GM12878 (cell line): ENCODE results near the gene MAST1. TPM values are rescaled to one million over a fixed set of nuclear protein-coding genes. Genes with fewer than 3 reads are reported as not detected.

Source experiments
- HDGF ChIP-seq: fragments of 450-650 bp; IDR thresholded peaks from 2 replicates; pipeline ENCODE4 v1.6.1; 2016; ENCODE audit warnings: antibody characterized with exemption
- PML ChIP-seq: IDR thresholded peaks from 2 replicates; pipeline ENCODE4 v1.6.1; 2012; ENCODE audit warnings: low read length, inconsistent platforms
- POLR2AphosphoS2 ChIP-seq: IDR thresholded peaks from 2 replicates; pipeline ENCODE4 v1.6.1; 2011; ENCODE audit warnings: low read depth, mild to moderate bottlenecking, low read length, improper control_type of control experiment, moderate library complexity
- RB1 ChIP-seq: fragments of 450-650 bp; formaldehyde crosslinking; IDR thresholded peaks from 2 replicates; pipeline ENCODE4 v1.6.1; 2017; ENCODE audit warnings: mild to moderate bottlenecking, borderline replicate concordance
- SIN3A ChIP-seq: IDR thresholded peaks from 2 replicates; pipeline ENCODE4 v1.6.1; 2012; ENCODE audit warnings: low read depth, low read length, improper control_type of control experiment
- SMAD5 ChIP-seq: IDR thresholded peaks from 2 replicates; pipeline ENCODE4 v1.6.1; 2016; ENCODE audit warnings: antibody characterized with exemption, low read depth
- SMC3 ChIP-seq: IDR thresholded peaks from 2 replicates; pipeline ENCODE4 v1.6.1; 2011; ENCODE audit warnings: low read length, improper control_type of control experiment, borderline replicate concordance
- TAF1 ChIP-seq: IDR thresholded peaks from 2 replicates; pipeline ENCODE4 v1.6.1; 2011; ENCODE audit warnings: mild to moderate bottlenecking, low read depth, low read length, borderline replicate concordance
- YBX1 ChIP-seq: fragments of 450-650 bp; IDR thresholded peaks from 2 replicates; pipeline ENCODE4 v1.6.1; 2016; ENCODE audit warnings: antibody characterized with exemption
- ZNF274 ChIP-seq: IDR thresholded peaks from one replicate; pipeline ENCODE4 v1.8.0; 2011; ENCODE audit not compliant: insufficient read length, insufficient read depth
- polyA plus RNA-seq, 11 experiments: library from polyadenylated mRNA; depleted of rRNA in 4 of 11; unstranded in 6 of 11; stranded (reverse) in 5 of 11; fragments of >200 nt; fragmentation: Nextera tagmentation in 4 of 11; fragmentation: Illumina TruSeq in 1 of 11; extraction: Ambion mirVana in 4 of 11; extraction: Trizol in 1 of 11; gene quantifications; 1 replicate in 1 of 11; 2 replicates in 10 of 11; pipeline versions ENCODE4 v1.2.1 to v1.2.3, GENCODE V29; 2011 to 2016; ENCODE audit warnings: inconsistent platforms in 2 of 11, missing spikeins in 2 of 11, low read depth in 1 of 11
- total RNA-seq, 4 experiments: library from RNA; depleted of rRNA in 3 of 4; stranded (reverse); fragments of >200 nt in 3 of 4; fragmentation: Illumina TruSeq in 1 of 4; extraction: Trizol in 1 of 4; gene quantifications; 2 replicates each; pipeline versions ENCODE4 v1.2.1 to v1.2.3, GENCODE V29; 2013 to 2021
- TF ChIP-seq, protein P1 (sequence below): IDR thresholded peaks from 2 replicates; pipeline ENCODE4 v1.6.1; 2012; ENCODE audit warnings: mild to moderate bottlenecking, low read depth, low read length
- TF ChIP-seq, protein P2 (sequence below): fragments of 450-650 bp; formaldehyde crosslinking; IDR thresholded peaks from 2 replicates; pipeline ENCODE4 v1.5.0; 2022; ENCODE audit warnings: mild to moderate bottlenecking, missing genetic modification characterization
- TF ChIP-seq, protein P3 (sequence below): fragments of 450-650 bp; IDR thresholded peaks from 2 replicates; pipeline ENCODE4 v1.6.1; 2018; ENCODE audit warnings: mild to moderate bottlenecking, low read depth, moderate library complexity; ENCODE audit not compliant: partially characterized antibody
- TF ChIP-seq, protein P4 (sequence below): fragments of 450-650 bp; IDR thresholded peaks from 2 replicates; pipeline ENCODE4 v1.6.1; 2016; ENCODE audit warnings: mild to moderate bottlenecking
- TF ChIP-seq, protein P5 (sequence below): IDR thresholded peaks from 2 replicates; pipeline ENCODE4 v1.6.1; 2012; ENCODE audit warnings: low read depth, low read length, improper control_type of control experiment

The MAST1 gene
- total and polyA plus RNA-seq, 10 of the 15 experiments (the other 5 are each of a cell fraction or from before 2014, with no cell fraction given) = 0.08 to 0.79 (median 0.44) TPM; not detected in 1

DNA sequence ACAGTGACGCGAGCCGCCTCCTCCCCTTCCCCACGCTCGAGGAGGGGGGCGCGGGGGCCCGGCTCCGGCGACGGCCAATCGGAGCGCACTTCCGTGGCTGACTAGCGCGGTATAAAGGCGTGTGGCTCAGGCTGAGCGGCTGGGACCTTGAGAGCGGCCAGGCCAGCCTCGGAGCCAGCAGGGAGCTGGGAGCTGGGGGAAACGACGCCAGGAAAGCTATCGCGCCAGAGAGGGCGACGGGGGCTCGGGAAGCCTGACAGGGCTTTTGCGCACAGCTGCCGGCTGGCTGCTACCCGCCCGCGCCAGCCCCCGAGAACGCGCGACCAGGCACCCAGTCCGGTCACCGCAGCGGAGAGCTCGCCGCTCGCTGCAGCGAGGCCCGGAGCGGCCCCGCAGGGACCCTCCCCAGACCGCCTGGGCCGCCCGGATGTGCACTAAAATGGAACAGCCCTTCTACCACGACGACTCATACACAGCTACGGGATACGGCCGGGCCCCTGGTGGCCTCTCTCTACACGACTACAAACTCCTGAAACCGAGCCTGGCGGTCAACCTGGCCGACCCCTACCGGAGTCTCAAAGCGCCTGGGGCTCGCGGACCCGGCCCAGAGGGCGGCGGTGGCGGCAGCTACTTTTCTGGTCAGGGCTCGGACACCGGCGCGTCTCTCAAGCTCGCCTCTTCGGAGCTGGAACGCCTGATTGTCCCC lies 46.8 kb upstream of the MAST1 start, which contains the start of gene JUNB (continued):
- TF ChIP-seq YBX1 (no peak), SIN3A (peak; percentile 79; the same call in 1 of the 2 replicates), TAF1 (peak; percentile 98), RB1 (peak; percentile 84; the same call in 1 of the 2 replicates), SMC3 (peak; percentile 21; the same call in 1 of the 2 replicates), PML (no peak), SMAD5 (peak; percentile 100), POLR2AphosphoS2 (peak; percentile 100), ZNF274 (no peak), HDGF (peak; percentile 19; the same call in 1 of the 2 replicates)
- TF ChIP-seq, protein P1, sequence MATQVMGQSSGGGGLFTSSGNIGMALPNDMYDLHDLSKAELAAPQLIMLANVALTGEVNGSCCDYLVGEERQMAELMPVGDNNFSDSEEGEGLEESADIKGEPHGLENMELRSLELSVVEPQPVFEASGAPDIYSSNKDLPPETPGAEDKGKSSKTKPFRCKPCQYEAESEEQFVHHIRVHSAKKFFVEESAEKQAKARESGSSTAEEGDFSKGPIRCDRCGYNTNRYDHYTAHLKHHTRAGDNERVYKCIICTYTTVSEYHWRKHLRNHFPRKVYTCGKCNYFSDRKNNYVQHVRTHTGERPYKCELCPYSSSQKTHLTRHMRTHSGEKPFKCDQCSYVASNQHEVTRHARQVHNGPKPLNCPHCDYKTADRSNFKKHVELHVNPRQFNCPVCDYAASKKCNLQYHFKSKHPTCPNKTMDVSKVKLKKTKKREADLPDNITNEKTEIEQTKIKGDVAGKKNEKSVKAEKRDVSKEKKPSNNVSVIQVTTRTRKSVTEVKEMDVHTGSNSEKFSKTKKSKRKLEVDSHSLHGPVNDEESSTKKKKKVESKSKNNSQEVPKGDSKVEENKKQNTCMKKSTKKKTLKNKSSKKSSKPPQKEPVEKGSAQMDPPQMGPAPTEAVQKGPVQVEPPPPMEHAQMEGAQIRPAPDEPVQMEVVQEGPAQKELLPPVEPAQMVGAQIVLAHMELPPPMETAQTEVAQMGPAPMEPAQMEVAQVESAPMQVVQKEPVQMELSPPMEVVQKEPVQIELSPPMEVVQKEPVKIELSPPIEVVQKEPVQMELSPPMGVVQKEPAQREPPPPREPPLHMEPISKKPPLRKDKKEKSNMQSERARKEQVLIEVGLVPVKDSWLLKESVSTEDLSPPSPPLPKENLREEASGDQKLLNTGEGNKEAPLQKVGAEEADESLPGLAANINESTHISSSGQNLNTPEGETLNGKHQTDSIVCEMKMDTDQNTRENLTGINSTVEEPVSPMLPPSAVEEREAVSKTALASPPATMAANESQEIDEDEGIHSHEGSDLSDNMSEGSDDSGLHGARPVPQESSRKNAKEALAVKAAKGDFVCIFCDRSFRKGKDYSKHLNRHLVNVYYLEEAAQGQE = peak; percentile 51; the same call in 1 of the 2 replicates
- TF ChIP-seq, protein P2, sequence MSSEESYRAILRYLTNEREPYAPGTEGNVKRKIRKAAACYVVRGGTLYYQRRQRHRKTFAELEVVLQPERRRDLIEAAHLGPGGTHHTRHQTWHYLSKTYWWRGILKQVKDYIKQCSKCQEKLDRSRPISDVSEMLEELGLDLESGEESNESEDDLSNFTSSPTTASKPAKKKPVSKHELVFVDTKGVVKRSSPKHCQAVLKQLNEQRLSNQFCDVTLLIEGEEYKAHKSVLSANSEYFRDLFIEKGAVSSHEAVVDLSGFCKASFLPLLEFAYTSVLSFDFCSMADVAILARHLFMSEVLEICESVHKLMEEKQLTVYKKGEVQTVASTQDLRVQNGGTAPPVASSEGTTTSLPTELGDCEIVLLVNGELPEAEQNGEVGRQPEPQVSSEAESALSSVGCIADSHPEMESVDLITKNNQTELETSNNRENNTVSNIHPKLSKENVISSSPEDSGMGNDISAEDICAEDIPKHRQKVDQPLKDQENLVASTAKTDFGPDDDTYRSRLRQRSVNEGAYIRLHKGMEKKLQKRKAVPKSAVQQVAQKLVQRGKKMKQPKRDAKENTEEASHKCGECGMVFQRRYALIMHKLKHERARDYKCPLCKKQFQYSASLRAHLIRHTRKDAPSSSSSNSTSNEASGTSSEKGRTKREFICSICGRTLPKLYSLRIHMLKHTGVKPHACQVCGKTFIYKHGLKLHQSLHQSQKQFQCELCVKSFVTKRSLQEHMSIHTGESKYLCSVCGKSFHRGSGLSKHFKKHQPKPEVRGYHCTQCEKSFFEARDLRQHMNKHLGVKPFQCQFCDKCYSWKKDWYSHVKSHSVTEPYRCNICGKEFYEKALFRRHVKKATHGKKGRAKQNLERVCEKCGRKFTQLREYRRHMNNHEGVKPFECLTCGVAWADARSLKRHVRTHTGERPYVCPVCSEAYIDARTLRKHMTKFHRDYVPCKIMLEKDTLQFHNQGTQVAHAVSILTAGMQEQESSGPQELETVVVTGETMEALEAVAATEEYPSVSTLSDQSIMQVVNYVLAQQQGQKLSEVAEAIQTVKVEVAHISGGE (CRISPR knock-in tag) = peak; percentile 68
- TF ChIP-seq, protein P3, sequence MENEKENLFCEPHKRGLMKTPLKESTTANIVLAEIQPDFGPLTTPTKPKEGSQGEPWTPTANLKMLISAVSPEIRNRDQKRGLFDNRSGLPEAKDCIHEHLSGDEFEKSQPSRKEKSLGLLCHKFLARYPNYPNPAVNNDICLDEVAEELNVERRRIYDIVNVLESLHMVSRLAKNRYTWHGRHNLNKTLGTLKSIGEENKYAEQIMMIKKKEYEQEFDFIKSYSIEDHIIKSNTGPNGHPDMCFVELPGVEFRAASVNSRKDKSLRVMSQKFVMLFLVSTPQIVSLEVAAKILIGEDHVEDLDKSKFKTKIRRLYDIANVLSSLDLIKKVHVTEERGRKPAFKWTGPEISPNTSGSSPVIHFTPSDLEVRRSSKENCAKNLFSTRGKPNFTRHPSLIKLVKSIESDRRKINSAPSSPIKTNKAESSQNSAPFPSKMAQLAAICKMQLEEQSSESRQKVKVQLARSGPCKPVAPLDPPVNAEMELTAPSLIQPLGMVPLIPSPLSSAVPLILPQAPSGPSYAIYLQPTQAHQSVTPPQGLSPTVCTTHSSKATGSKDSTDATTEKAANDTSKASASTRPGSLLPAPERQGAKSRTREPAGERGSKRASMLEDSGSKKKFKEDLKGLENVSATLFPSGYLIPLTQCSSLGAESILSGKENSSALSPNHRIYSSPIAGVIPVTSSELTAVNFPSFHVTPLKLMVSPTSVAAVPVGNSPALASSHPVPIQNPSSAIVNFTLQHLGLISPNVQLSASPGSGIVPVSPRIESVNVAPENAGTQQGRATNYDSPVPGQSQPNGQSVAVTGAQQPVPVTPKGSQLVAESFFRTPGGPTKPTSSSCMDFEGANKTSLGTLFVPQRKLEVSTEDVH = no peak
- TF ChIP-seq, protein P4, sequence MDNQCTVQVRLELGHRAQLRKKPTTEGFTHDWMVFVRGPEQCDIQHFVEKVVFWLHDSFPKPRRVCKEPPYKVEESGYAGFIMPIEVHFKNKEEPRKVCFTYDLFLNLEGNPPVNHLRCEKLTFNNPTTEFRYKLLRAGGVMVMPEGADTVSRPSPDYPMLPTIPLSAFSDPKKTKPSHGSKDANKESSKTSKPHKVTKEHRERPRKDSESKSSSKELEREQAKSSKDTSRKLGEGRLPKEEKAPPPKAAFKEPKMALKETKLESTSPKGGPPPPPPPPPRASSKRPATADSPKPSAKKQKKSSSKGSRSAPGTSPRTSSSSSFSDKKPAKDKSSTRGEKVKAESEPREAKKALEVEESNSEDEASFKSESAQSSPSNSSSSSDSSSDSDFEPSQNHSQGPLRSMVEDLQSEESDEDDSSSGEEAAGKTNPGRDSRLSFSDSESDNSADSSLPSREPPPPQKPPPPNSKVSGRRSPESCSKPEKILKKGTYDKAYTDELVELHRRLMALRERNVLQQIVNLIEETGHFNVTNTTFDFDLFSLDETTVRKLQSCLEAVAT = peak; percentile 95
- TF ChIP-seq, protein P5, sequence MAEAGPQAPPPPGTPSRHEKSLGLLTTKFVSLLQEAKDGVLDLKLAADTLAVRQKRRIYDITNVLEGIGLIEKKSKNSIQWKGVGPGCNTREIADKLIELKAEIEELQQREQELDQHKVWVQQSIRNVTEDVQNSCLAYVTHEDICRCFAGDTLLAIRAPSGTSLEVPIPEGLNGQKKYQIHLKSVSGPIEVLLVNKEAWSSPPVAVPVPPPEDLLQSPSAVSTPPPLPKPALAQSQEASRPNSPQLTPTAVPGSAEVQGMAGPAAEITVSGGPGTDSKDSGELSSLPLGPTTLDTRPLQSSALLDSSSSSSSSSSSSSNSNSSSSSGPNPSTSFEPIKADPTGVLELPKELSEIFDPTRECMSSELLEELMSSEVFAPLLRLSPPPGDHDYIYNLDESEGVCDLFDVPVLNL = 0 out of 2 replicates have a peak, but pooled peaks have one; percentile 23
